ENCODE measurements around the gene RNF40.

RNF40 gene

GRCh38 chr16:30720694-30721093, 41.4 kb upstream of the RNF40 start:
- H3K79me2 ChIP-seq (ENCODE audit: low read length) = peaks cover 74% of the 10 kb centered on the region
- no peak overlapping the region for H3K4me3 ChIP-seq (ENCODE audit: low read length)
- H3K9me3 ChIP-seq (replicated peaks; ENCODE audit: insufficient read depth, low read length) = no peaks in the 10 kb centered on the region
- H3K9ac ChIP-seq (ENCODE audit: low read length) = no peak overlapping the region
- H3K4me1 ChIP-seq (ENCODE audit: low read length) = no peaks in the 10 kb centered on the region
- H4K20me1 ChIP-seq (ENCODE audit: insufficient read depth, low read length) = 0 out of 2 replicates have a peak, but pooled peaks cover 3% of the 10 kb centered on the region
- TF ChIP-seq, protein P1, sequence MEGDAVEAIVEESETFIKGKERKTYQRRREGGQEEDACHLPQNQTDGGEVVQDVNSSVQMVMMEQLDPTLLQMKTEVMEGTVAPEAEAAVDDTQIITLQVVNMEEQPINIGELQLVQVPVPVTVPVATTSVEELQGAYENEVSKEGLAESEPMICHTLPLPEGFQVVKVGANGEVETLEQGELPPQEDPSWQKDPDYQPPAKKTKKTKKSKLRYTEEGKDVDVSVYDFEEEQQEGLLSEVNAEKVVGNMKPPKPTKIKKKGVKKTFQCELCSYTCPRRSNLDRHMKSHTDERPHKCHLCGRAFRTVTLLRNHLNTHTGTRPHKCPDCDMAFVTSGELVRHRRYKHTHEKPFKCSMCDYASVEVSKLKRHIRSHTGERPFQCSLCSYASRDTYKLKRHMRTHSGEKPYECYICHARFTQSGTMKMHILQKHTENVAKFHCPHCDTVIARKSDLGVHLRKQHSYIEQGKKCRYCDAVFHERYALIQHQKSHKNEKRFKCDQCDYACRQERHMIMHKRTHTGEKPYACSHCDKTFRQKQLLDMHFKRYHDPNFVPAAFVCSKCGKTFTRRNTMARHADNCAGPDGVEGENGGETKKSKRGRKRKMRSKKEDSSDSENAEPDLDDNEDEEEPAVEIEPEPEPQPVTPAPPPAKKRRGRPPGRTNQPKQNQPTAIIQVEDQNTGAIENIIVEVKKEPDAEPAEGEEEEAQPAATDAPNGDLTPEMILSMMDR (IDR thresholded peaks at IDR 0.05; ENCODE audit: low read length) = no peak
- no peak for TF ChIP-seq EZH2 (optimal IDR thresholded peaks at IDR 0.05; ENCODE audit: low read depth, low read length)
- TF ChIP-seq EZH2phosphoT487 (IDR thresholded peaks at IDR 0.05; ENCODE audit: low read length) = no peak
- H3K36me3 ChIP-seq (replicated peaks; ENCODE audit: insufficient read depth, low read length) = peaks cover 27% of the 10 kb centered on the region
- no peak overlapping the region for H2AFZ ChIP-seq (ENCODE audit: low read length)
- H3K4me2 ChIP-seq (ENCODE audit: low read depth, low read length) = no peak overlapping the region
- no peak overlapping the region for H3K27ac ChIP-seq (ENCODE audit: low read length)
- H3F3A ChIP-seq (ENCODE audit: insufficient read depth, low read length) = 0 out of 2 replicates have a peak, but pooled peaks cover 5% of the 10 kb centered on the region
- no peaks in the 10 kb centered on the region for H3K9me2 ChIP-seq (replicated peaks; ENCODE audit: insufficient read depth, low read length)
- DNase-seq = no peak
- no peaks in the 10 kb centered on the region for H3K27me3 ChIP-seq (replicated peaks; ENCODE audit: insufficient read depth, low read length)

DNA sequence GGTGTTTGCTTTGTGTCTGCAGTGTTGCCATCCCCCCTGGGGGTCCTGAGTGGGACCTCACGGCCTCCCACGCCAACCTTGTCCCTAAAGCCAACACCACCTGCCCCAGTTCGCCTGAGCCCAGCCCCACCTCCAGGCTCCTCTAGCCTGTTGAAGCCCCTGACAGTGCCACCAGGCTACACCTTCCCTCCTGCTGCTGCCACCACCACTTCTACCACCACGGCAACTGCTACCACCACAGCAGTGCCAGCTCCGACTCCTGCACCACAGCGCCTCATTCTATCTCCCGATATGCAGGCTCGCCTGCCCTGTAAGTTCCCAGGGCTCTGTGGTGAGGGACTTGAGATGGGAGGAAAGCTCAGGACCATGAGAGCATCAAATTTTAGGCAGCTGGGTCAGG, 41.0 kb upstream of the RNF40 start:
- no peaks in the 10 kb centered on the region for H3K9me3 ChIP-seq (replicated peaks; ENCODE audit: insufficient read depth, low read length)
- no peak overlapping the region for H2AFZ ChIP-seq (ENCODE audit: low read length)
- H3K36me3 ChIP-seq (replicated peaks; ENCODE audit: insufficient read depth, low read length) = peaks cover 22% of the 10 kb centered on the region
- no peak overlapping the region for H3K9ac ChIP-seq (ENCODE audit: low read length)
- no peak for DNase-seq
- TF ChIP-seq EZH2 (optimal IDR thresholded peaks at IDR 0.05; ENCODE audit: low read depth, low read length) = no peak
- no peak overlapping the region for H3K4me2 ChIP-seq (ENCODE audit: low read depth, low read length)
- no peaks in the 10 kb centered on the region for H3K4me1 ChIP-seq (ENCODE audit: low read length)
- H3K79me2 ChIP-seq (ENCODE audit: low read length) = peaks cover 73% of the 10 kb centered on the region
- H4K20me1 ChIP-seq (ENCODE audit: insufficient read depth, low read length) = 0 out of 2 replicates have a peak, but pooled peaks cover 3% of the 10 kb centered on the region
- H3K27ac ChIP-seq (ENCODE audit: low read length) = no peak overlapping the region
- H3K4me3 ChIP-seq (ENCODE audit: low read length) = no peak overlapping the region
- 0 out of 2 replicates have a peak, but pooled peaks cover 3% of the 10 kb centered on the region for H3F3A ChIP-seq (ENCODE audit: insufficient read depth, low read length)
- H3K27me3 ChIP-seq (replicated peaks; ENCODE audit: insufficient read depth, low read length) = no peaks in the 10 kb centered on the region
- no peaks in the 10 kb centered on the region for H3K9me2 ChIP-seq (replicated peaks; ENCODE audit: insufficient read depth, low read length)

GRCh38 chr16:30721606-30722005, 40.5 kb upstream of the RNF40 start:
- no peak for DNase-seq
- no peaks in the 10 kb centered on the region for H3K9me3 ChIP-seq (replicated peaks; ENCODE audit: insufficient read depth, low read length)
- no peak overlapping the region for H3K4me2 ChIP-seq (ENCODE audit: low read depth, low read length)
- H3K4me3 ChIP-seq (ENCODE audit: low read length) = no peak overlapping the region
- no peaks in the 10 kb centered on the region for H3K4me1 ChIP-seq (ENCODE audit: low read length)
- no peak overlapping the region for H3K9ac ChIP-seq (ENCODE audit: low read length)
- H3K79me2 ChIP-seq (ENCODE audit: low read length) = peaks cover 71% of the 10 kb centered on the region
- H3K27ac ChIP-seq (ENCODE audit: low read length) = no peak overlapping the region
- no peak overlapping the region for H2AFZ ChIP-seq (ENCODE audit: low read length)
- H3K9me2 ChIP-seq (replicated peaks; ENCODE audit: insufficient read depth, low read length) = no peaks in the 10 kb centered on the region
- H3F3A ChIP-seq (ENCODE audit: insufficient read depth, low read length) = 0 out of 2 replicates have a peak, but pooled peaks cover 3% of the 10 kb centered on the region
- H3K36me3 ChIP-seq (replicated peaks; ENCODE audit: insufficient read depth, low read length) = peaks cover 22% of the 10 kb centered on the region
- TF ChIP-seq EZH2 (optimal IDR thresholded peaks at IDR 0.05; ENCODE audit: low read depth, low read length) (no peak), EZH2phosphoT487 (IDR thresholded peaks at IDR 0.05; ENCODE audit: low read length) (no peak)
- TF ChIP-seq, protein P1 (IDR thresholded peaks at IDR 0.05; ENCODE audit: low read length) = no peak
- 0 out of 2 replicates have a peak, but pooled peaks cover 3% of the 10 kb centered on the region for H4K20me1 ChIP-seq (ENCODE audit: insufficient read depth, low read length)
- no peaks in the 10 kb centered on the region for H3K27me3 ChIP-seq (replicated peaks; ENCODE audit: insufficient read depth, low read length)

DNA sequence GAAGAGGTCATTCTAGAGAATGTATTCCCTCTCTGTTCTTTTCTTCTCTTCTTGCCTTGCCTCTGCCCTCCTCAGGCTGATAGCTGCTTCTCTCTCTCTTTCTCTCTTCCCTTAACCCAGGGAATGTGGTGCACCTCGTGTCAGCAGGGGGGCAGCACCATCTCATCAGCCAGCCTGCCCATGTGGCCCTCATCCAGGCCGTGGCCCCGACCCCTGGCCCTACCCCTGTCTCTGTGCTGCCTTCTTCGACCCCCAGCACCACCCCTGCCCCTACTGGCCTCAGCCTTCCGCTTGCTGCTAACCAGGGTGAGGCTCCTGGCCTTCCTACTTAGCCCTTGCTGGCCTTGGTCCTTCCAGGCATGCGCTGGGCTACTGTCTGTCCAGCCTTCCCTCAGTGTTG, 39.7 kb upstream of the RNF40 start:
- H3K79me2 ChIP-seq (ENCODE audit: low read length) = peaks cover 69% of the 10 kb centered on the region

More for the DNA sequence above, 39.7 kb upstream of the RNF40 start:
- H2AFZ ChIP-seq (ENCODE audit: low read length) = no peak overlapping the region
- H3K9me3 ChIP-seq (replicated peaks; ENCODE audit: insufficient read depth, low read length) = no peaks in the 10 kb centered on the region
- no peak overlapping the region for H3K4me2 ChIP-seq (ENCODE audit: low read depth, low read length)
- TF ChIP-seq EZH2 (optimal IDR thresholded peaks at IDR 0.05; ENCODE audit: low read depth, low read length) = no peak
- TF ChIP-seq, protein P1 (IDR thresholded peaks at IDR 0.05; ENCODE audit: low read length) = 0 out of 2 replicates have a peak, but pooled peaks have one; percentile 11
- H3K4me1 ChIP-seq (ENCODE audit: low read length) = no peaks in the 10 kb centered on the region
- H3K9me2 ChIP-seq (replicated peaks; ENCODE audit: insufficient read depth, low read length) = no peaks in the 10 kb centered on the region
- peaks cover 19% of the 10 kb centered on the region for H3K36me3 ChIP-seq (replicated peaks; ENCODE audit: insufficient read depth, low read length)
- no peak for DNase-seq
- no peaks in the 10 kb centered on the region for H3K27me3 ChIP-seq (replicated peaks; ENCODE audit: insufficient read depth, low read length)
- no peak overlapping the region for H3K27ac ChIP-seq (ENCODE audit: low read length)
- H3K4me3 ChIP-seq (ENCODE audit: low read length) = no peak overlapping the region
- 0 out of 2 replicates have a peak, but pooled peaks cover 3% of the 10 kb centered on the region for H3F3A ChIP-seq (ENCODE audit: insufficient read depth, low read length)
- no peaks in the 10 kb centered on the region for H4K20me1 ChIP-seq (ENCODE audit: insufficient read depth, low read length)
- H3K9ac ChIP-seq (ENCODE audit: low read length) = no peak overlapping the region

All from MM.1S (cell line).